Endothelial cell of umbilical vein (primary cell): ENCODE data around the gene KDM4D. TPM values are rescaled to one million over a fixed set of nuclear protein-coding genes. Genes with fewer than 3 reads are reported as not detected.

ENCODE experiments used
- BruUV-seq: library from RNA; stranded (reverse); fragments of 400-500 nt; replicated peaks from 2 replicates; lab custom pipeline; 2021; lab: Mats Ljungman, UMichigan
- CTCF ChIA-PET: fragments of 300-600, 350-600 bp; sonication (Branson Sonifier 250); formaldehyde crosslinking; loops from one replicate; lab custom pipeline; 2021; ENCODE audit warnings: antibody characterized with exemption, inconsistent platforms; lab: Charles Lee
- POLR2A ChIA-PET: fragments of 300-600, 350-600 bp; sonication (Branson Sonifier 250); formaldehyde crosslinking; loops from one replicate; lab custom pipeline; 2021; ENCODE audit warnings: antibody characterized with exemption, inconsistent platforms; lab: Charles Lee
- DNase-seq: peaks from one replicate; pipeline ENCODE4 v3.0.0-alpha.2; 2011; ENCODE audit warnings: low read depth, low spot score
- FAIRE-seq: peaks from 2 replicates; lab custom pipeline; 2011; peaks lifted over from hg19 to GRCh38; lab: Jason Lieb, UNC
- H2AFZ ChIP-seq: 2 replicates; pipeline ENCODE4 v1.6.0; 2012; ENCODE audit warnings: low read depth, low read length, control low read depth, inconsistent platforms
- H3K27ac ChIP-seq: 2 replicates; pipeline ENCODE4 v1.5.1; 2011; ENCODE audit warnings: low read depth, mild to moderate bottlenecking, control low read depth, low read length, moderate library complexity; ENCODE audit not compliant: insufficient read depth
- H3K27me3 ChIP-seq, 2 experiments: 2 replicates each; pipeline versions ENCODE4 v1.6.0 to v1.6.1; 2011; ENCODE audit warnings: low read length in 2 of 2, mixed read lengths in 1 of 2; ENCODE audit not compliant: control insufficient read depth in 2 of 2, insufficient read depth in 2 of 2
- H3K36me3 ChIP-seq, 2 experiments: 2 replicates in 1 of 2; 3 replicates in 1 of 2; pipeline ENCODE4 v1.5.1; 2011; ENCODE audit warnings: low read length in 2 of 2, mild to moderate bottlenecking in 1 of 2, moderate library complexity in 1 of 2; ENCODE audit not compliant: control insufficient read depth in 2 of 2, insufficient read depth in 2 of 2; ENCODE audit errors: extremely low read depth in 1 of 2
- H3K4me1 ChIP-seq: 3 replicates; pipeline ENCODE4 v1.5.1; 2011; ENCODE audit warnings: mild to moderate bottlenecking, low read length; ENCODE audit not compliant: control insufficient read depth, insufficient read depth; ENCODE audit errors: extremely low read depth
- H3K4me2 ChIP-seq: 2 replicates; pipeline ENCODE4 v1.6.1; 2011; ENCODE audit warnings: low read length, control low read depth, mixed read lengths; ENCODE audit not compliant: insufficient read depth
- H3K4me3 ChIP-seq, 3 experiments: fragments of 200-600 bp in 1 of 3; sonication (generic), shearing (Covaris generic) in 1 of 3; replicated peaks in 1 of 3; 2 replicates each; pipeline ENCODE4 v1.5.1; 2011 to 2016; ENCODE audit warnings: control low read depth in 3 of 3, low read length in 3 of 3, mild to moderate bottlenecking in 2 of 3, inconsistent platforms in 1 of 3, low read depth in 1 of 3, moderate library complexity in 1 of 3; ENCODE audit not compliant: insufficient read depth in 1 of 3
- H3K79me2 ChIP-seq: 2 replicates; pipeline ENCODE4 v1.6.0; 2012; ENCODE audit warnings: low read length, inconsistent platforms; ENCODE audit not compliant: control insufficient read depth, insufficient read depth
- H3K9ac ChIP-seq: replicated peaks from 2 replicates; pipeline ENCODE3; 2011; ENCODE audit warnings: low read length, control low read depth; ENCODE audit not compliant: insufficient read depth; ENCODE audit errors: extremely low read depth
- H3K9me1 ChIP-seq: replicated peaks from 3 replicates; pipeline ENCODE4 v1.6.0; 2011; ENCODE audit warnings: mild to moderate bottlenecking, low read length; ENCODE audit not compliant: control insufficient read depth, insufficient read depth; ENCODE audit errors: extremely low read depth
- H3K9me3 ChIP-seq: replicated peaks from 2 replicates; pipeline ENCODE4 v1.5.1; 2012; ENCODE audit warnings: low read length, inconsistent platforms; ENCODE audit not compliant: control insufficient read depth, insufficient read depth
- H4K20me1 ChIP-seq: replicated peaks from 2 replicates; pipeline ENCODE3; 2011; ENCODE audit warnings: mild to moderate bottlenecking, low read length; ENCODE audit not compliant: control insufficient read depth, insufficient read depth; ENCODE audit errors: extremely low read depth
- CTCF ChIP-seq, 2 donors: IDR thresholded peaks; 1 replicate in 1 of 2; 2 replicates in 1 of 2; pipeline ENCODE4 v1.5.1; 2011; ENCODE audit warnings: low read length in 2 of 2, mild to moderate bottlenecking in 2 of 2, moderate library complexity in 2 of 2, control low read depth in 1 of 2, inconsistent platforms in 1 of 2, low read depth in 1 of 2; ENCODE audit not compliant: insufficient read depth in 1 of 2; ENCODE audit errors: extremely low read depth in 1 of 2
- EZH2 ChIP-seq: IDR thresholded peaks from 2 replicates; pipeline ENCODE4 v1.6.1; 2012; ENCODE audit warnings: borderline replicate concordance, low read depth, mild to moderate bottlenecking, moderate library complexity, low read length, inconsistent platforms; ENCODE audit not compliant: severe bottlenecking
- FOS ChIP-seq: IDR thresholded peaks from 2 replicates; pipeline ENCODE4 v1.6.1; 2011; ENCODE audit warnings: mild to moderate bottlenecking, low read length, moderate library complexity, borderline replicate concordance; ENCODE audit not compliant: insufficient read depth
- GATA2 ChIP-seq: IDR thresholded peaks from 2 replicates; pipeline ENCODE4 v1.7.0; 2011; ENCODE audit warnings: low read depth, mild to moderate bottlenecking, moderate library complexity, mixed read lengths, low read length; ENCODE audit not compliant: insufficient read length, insufficient read depth
- JUN ChIP-seq: IDR thresholded peaks from 2 replicates; pipeline ENCODE4 v1.6.1; 2011; ENCODE audit warnings: borderline replicate concordance, low read depth; ENCODE audit not compliant: insufficient read length, insufficient read depth
- MAX ChIP-seq: IDR thresholded peaks from 2 replicates; pipeline ENCODE4 v1.6.1; 2011; ENCODE audit not compliant: insufficient read depth, insufficient read length
- MYC ChIP-seq: IDR thresholded peaks from one replicate; pipeline ENCODE4 v1.6.1; 2011; ENCODE audit warnings: mild to moderate bottlenecking, low read depth, low read length
- POLR2A ChIP-seq: IDR thresholded peaks from 2 replicates; pipeline ENCODE4 v1.6.1; 2012; ENCODE audit warnings: low read depth, mild to moderate bottlenecking, control low read depth, low read length
- POLR2AphosphoS5 ChIP-seq: IDR thresholded peaks from 2 replicates; pipeline ENCODE4 v1.6.1; 2012; ENCODE audit warnings: low read depth, mild to moderate bottlenecking, control low read depth, low read length, moderate library complexity; ENCODE audit not compliant: insufficient read depth
- dilution Hi-C: fragments of 300-500 bp; cut with MboI; formaldehyde crosslinking; loops from one replicate; pipeline ENCODE4 v1.15.0; 2019; ENCODE audit warnings: low sequenced_read_pairs; ENCODE audit not compliant: extremely low pct_ligation_motif_present
- intact Hi-C: fragments of 100-400 bp; cut with micrococcal nuclease; formaldehyde crosslinking; loops from one replicate; pipeline ENCODE4 v1.10.0; 2022
- polyA plus RNA-seq, 4 experiments: library from polyadenylated mRNA; depleted of rRNA in 3 of 4; stranded (reverse) in 3 of 4; unstranded in 1 of 4; fragments of >200 nt; gene quantifications; 2 replicates each; pipeline versions ENCODE4 v1.2.1 to v1.2.3, GENCODE V29; 2011 to 2012; ENCODE audit warnings: missing spikeins in 1 of 4
- total RNA-seq: library from RNA; stranded (reverse); gene quantifications from 2 replicates; pipeline ENCODE4 v1.2.3, GENCODE V29; 2021

The KDM4D gene
- total and polyA plus RNA-seq, 2 donors (not counting 3 experiments of a cell fraction or from before 2014, with no cell fraction given) = 1.0 to 1.3 TPM

- Histone ChIP-seq H3K27me3 (no peaks in the 10 kb centered on the region), H3K27ac (no peak overlapping the region), H3K9me3 (no peaks in the 10 kb centered on the region), H3K36me3 (peaks cover 6% of the 10 kb centered on the region in 2 experiments), H3K4me3 (no peak overlapping the region), H2AFZ (no peak overlapping the region), H3K4me2 (no peak overlapping the region), H3K9ac (no peak overlapping the region), H3K4me1 (no peaks in the 10 kb centered on the region), H4K20me1 (no peaks in the 10 kb centered on the region), H3K79me2 (no peaks in the 10 kb centered on the region), H3K9me1 (no peaks in the 10 kb centered on the region)
- ChIA-PET POLR2A (no interaction called here), CTCF (interaction anchor here (1.0 to 1.6 kb wide), 2 partner anchors 10 to 335 kb away, joined by 4 to 5 read pairs; no protein-coding TSS in a partner anchor)
- no peak for TF ChIP-seq JUN
- TF ChIP-seq MAX = no peak
- no peak for TF ChIP-seq MYC
- no peak for TF ChIP-seq GATA2
- TF ChIP-seq EZH2 = no peak
- TF ChIP-seq FOS = no peak
- no peak for TF ChIP-seq POLR2A
- no peak for TF ChIP-seq POLR2AphosphoS5
- TF ChIP-seq CTCF (IDR thresholded peaks at IDR 0.05; ENCODE audit: extremely low read depth in 1 of 2, insufficient read depth in 1 of 2, low read depth in 1 of 2, low read length in 2 of 2) = no peak
- FAIRE-seq (no peak), DNase-seq (no peak)
- dilution Hi-C loops = no loop called here
- intact Hi-C loops = no loop called here
- BruUV-seq = no TSS peak
Measured at GRCh38 chr11:94958121-94958696, 15.3 kb upstream of the KDM4D start.
